ENCODE measurements around the gene TTF1. TPM values are rescaled to one million over a fixed set of nuclear protein-coding genes. Genes with fewer than 3 reads are reported as not detected.
A peak's percentile ranks its signal among the peaks of the same experiment; 100 is the strongest.

TTF1 gene
- total RNA-seq, 1 experiment from 2014 or later, result 23.8 TPM

DNA sequence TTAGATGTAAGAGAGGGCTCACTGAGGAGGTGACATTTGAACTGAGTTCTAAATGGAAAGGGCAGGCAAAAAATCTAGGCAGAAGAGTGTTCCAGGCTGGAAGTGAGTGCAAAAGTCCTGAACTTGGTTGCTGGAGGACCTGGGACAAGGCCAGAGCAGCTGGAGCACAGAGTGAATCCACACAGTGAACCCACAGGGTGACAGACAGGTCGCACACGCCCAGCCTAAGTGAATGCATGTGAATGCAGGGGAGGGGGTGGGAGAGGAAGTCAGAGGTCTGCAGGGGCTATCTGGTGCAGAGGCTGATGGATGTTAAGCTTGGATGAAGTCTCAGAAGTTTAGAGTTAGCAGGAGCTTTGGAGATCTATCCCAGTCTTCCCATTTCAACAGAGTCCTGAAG, 556 bp upstream of the TTF1 start (continued):
- TF ChIP-seq, protein P1, sequence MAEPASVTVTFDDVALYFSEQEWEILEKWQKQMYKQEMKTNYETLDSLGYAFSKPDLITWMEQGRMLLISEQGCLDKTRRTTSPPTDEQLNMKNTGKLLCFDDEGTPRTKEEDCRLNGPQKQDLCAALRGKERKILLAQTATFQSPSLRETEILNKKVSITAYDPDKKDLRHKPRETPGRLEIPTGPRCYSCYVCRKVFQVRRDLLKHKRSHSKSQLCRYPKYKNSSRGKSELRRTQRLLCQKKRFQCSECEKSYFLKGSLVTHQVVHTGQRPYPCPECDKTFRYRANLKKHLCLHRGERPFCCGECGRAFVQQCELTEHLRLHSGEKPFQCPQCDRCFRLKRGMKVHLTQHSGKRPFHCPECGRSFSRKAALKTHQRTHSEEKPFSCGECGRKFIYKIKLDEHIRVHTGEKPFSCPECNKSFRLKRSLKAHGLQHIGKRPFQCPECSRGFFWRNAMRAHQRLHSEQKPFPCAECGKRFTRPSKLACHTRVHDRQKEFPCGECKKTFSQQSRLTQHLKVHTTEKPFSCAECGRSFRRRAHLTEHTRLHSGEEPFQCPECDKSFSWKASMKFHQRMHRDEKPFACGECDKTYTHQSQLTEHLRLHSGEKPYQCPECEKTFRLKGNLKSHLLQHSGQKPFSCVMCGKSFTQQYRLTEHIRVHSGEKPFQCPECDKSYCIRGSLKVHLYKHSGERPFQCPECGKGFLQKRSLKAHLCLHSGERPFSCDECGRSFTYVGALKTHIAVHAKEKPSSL (CRISPR knock-in tag; conservative IDR thresholded peaks at IDR 0.05), result no peak
- TF ChIP-seq GTF2I (CRISPR knock-in tag; conservative IDR thresholded peaks at IDR 0.05), result no peak
- TF ChIP-seq, protein P2, sequence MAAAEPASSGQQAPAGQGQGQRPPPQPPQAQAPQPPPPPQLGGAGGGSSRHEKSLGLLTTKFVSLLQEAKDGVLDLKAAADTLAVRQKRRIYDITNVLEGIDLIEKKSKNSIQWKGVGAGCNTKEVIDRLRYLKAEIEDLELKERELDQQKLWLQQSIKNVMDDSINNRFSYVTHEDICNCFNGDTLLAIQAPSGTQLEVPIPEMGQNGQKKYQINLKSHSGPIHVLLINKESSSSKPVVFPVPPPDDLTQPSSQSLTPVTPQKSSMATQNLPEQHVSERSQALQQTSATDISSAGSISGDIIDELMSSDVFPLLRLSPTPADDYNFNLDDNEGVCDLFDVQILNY (CRISPR knock-in tag; IDR thresholded peaks at IDR 0.05), result no peak

DNA sequence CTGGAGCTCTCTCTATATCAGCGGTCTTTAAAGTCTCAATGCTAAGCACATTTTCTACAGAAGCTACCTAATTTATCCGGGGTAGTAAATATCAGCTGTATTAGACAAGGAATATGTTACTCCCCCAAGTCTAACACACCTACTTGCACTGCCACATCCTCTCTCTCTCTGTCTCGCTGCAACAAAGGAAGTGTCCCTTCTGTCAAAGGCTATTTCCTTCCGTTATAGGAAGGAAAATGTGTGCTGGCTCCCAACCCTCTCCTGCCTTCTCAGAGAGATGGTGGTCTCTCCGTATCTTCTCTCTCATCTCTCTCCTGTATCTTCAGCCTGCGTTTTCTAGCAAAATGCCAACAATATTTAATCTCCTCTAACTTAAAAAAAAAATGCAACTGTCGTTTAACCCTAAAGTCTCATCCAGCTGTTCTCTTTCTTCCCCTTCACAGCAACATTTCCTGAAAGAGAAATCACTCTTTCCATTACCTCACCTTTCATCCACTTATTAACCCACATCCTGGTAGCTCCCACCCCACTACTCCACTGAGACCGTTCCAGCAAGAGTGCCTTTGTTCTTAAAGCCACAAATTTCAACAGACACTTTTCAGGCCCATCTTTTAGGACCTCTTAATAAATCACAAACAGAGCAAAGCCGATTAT, 2.3 kb downstream of the TTF1 start:
- TF ChIP-seq, protein P3, sequence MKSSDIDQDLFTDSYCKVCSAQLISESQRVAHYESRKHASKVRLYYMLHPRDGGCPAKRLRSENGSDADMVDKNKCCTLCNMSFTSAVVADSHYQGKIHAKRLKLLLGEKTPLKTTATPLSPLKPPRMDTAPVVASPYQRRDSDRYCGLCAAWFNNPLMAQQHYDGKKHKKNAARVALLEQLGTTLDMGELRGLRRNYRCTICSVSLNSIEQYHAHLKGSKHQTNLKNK (CRISPR knock-in tag; IDR thresholded peaks at IDR 0.05), result no peak
- TF ChIP-seq SMAD4 (CRISPR knock-in tag; IDR thresholded peaks at IDR 0.05) (no peak), NR2C2 (CRISPR knock-in tag; IDR thresholded peaks at IDR 0.05) (no peak), PRRX2 (CRISPR knock-in tag; IDR thresholded peaks at IDR 0.05) (no peak), CREM (CRISPR knock-in tag; IDR thresholded peaks at IDR 0.05) (no peak), TEAD1 (CRISPR knock-in tag; IDR thresholded peaks at IDR 0.05) (no peak), IRF2 (CRISPR knock-in tag; IDR thresholded peaks at IDR 0.05; ENCODE audit: borderline replicate concordance, low read depth) (no peak), CBFB (CRISPR knock-in tag; IDR thresholded peaks at IDR 0.05; ENCODE audit: low read depth) (no peak), ATF1 (CRISPR knock-in tag; IDR thresholded peaks at IDR 0.05) (no peak), NFYB (CRISPR knock-in tag; conservative IDR thresholded peaks at IDR 0.05; ENCODE audit: low read depth) (no peak), NR1H2 (CRISPR knock-in tag; IDR thresholded peaks at IDR 0.05) (no peak), ZNF317 (CRISPR knock-in tag; IDR thresholded peaks at IDR 0.05; ENCODE audit: borderline replicate concordance, low read depth) (no peak)
- TF ChIP-seq, protein P4, sequence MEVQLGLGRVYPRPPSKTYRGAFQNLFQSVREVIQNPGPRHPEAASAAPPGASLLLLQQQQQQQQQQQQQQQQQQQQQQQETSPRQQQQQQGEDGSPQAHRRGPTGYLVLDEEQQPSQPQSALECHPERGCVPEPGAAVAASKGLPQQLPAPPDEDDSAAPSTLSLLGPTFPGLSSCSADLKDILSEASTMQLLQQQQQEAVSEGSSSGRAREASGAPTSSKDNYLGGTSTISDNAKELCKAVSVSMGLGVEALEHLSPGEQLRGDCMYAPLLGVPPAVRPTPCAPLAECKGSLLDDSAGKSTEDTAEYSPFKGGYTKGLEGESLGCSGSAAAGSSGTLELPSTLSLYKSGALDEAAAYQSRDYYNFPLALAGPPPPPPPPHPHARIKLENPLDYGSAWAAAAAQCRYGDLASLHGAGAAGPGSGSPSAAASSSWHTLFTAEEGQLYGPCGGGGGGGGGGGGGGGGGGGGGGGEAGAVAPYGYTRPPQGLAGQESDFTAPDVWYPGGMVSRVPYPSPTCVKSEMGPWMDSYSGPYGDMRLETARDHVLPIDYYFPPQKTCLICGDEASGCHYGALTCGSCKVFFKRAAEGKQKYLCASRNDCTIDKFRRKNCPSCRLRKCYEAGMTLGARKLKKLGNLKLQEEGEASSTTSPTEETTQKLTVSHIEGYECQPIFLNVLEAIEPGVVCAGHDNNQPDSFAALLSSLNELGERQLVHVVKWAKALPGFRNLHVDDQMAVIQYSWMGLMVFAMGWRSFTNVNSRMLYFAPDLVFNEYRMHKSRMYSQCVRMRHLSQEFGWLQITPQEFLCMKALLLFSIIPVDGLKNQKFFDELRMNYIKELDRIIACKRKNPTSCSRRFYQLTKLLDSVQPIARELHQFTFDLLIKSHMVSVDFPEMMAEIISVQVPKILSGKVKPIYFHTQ (CRISPR knock-in tag; IDR thresholded peaks at IDR 0.05), result no peak
- TF ChIP-seq, protein P5, sequence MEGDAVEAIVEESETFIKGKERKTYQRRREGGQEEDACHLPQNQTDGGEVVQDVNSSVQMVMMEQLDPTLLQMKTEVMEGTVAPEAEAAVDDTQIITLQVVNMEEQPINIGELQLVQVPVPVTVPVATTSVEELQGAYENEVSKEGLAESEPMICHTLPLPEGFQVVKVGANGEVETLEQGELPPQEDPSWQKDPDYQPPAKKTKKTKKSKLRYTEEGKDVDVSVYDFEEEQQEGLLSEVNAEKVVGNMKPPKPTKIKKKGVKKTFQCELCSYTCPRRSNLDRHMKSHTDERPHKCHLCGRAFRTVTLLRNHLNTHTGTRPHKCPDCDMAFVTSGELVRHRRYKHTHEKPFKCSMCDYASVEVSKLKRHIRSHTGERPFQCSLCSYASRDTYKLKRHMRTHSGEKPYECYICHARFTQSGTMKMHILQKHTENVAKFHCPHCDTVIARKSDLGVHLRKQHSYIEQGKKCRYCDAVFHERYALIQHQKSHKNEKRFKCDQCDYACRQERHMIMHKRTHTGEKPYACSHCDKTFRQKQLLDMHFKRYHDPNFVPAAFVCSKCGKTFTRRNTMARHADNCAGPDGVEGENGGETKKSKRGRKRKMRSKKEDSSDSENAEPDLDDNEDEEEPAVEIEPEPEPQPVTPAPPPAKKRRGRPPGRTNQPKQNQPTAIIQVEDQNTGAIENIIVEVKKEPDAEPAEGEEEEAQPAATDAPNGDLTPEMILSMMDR (IDR thresholded peaks at IDR 0.05), result no peak
- TF ChIP-seq, protein P6, sequence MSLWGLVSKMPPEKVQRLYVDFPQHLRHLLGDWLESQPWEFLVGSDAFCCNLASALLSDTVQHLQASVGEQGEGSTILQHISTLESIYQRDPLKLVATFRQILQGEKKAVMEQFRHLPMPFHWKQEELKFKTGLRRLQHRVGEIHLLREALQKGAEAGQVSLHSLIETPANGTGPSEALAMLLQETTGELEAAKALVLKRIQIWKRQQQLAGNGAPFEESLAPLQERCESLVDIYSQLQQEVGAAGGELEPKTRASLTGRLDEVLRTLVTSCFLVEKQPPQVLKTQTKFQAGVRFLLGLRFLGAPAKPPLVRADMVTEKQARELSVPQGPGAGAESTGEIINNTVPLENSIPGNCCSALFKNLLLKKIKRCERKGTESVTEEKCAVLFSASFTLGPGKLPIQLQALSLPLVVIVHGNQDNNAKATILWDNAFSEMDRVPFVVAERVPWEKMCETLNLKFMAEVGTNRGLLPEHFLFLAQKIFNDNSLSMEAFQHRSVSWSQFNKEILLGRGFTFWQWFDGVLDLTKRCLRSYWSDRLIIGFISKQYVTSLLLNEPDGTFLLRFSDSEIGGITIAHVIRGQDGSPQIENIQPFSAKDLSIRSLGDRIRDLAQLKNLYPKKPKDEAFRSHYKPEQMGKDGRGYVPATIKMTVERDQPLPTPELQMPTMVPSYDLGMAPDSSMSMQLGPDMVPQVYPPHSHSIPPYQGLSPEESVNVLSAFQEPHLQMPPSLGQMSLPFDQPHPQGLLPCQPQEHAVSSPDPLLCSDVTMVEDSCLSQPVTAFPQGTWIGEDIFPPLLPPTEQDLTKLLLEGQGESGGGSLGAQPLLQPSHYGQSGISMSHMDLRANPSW (CRISPR knock-in tag; conservative IDR thresholded peaks at IDR 0.05; ENCODE audit: low read depth), result no peak
- CTCF ChIA-PET, result no interaction called here
- DNase-seq (ENCODE audit: low spot score) (no peak), ATAC-seq (no peak)
- H3K36me3 Mint-ChIP-seq, result peaks cover 27% of the 10 kb centered on the region
- H3K27me3 Mint-ChIP-seq (ENCODE audit: low read depth), result peaks cover 16% of the 10 kb centered on the region
- H3K4me1 Mint-ChIP-seq, result peaks cover 14% of the 10 kb centered on the region
- no peak overlapping the region; the same call in 1 of the 2 replicates for H3K27ac Mint-ChIP-seq
- POLR2A ChIA-PET, result no interaction called here
- H3K4me3 Mint-ChIP-seq, result peak overlapping the region; percentile 87; the same call in 1 of the 2 replicates
- no peaks in the 10 kb centered on the region for H3K9me3 Mint-ChIP-seq

Data from WTC11 (cell line).